Measurements from ENCODE around the gene DDX24.

Gene DDX24

DNA sequence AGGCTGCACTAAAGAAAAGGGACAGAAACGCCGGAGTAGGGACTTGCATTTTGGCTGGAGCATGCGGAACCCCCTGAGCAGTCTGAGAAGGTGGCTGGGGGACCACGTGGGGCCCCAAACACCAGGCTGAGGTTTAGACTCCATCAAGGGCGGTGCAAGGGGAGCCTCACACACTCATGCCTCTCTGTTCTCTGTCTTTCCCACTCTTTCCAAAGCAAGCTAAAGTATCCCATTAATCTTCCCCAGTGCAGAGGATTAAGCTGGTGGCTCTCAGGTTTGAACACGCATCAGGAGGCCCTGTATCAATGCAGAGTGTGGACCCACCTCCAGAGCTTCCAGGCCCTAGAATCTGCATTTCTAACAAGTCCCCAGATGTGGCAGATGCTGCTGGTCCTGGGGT lies 70.4 kb downstream of the DDX24 start:
- DNase-seq (ENCODE audit: low read depth): no peak

DNA sequence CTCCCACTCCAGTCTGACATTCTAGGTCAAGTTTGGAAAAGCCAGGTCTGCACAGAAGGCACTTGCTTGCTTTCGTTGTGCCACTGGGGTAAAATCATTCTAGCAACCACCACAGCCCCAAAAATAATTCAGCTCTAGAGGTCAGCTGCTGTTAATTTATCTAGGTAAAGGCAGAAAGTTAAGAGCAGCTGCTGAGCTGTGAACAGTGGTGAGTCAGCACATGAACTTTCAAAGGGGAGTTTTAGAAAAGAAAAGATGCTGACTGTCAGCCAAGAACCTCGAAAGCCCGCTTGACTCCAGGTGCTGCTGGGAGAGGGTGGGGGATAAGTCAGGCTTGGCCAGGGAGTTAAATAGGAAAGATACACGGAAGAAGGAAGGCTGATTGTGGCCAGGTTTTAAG lies 71.2 kb downstream of the DDX24 start:
- DNase-seq (ENCODE audit: low read depth): no peak

DNA sequence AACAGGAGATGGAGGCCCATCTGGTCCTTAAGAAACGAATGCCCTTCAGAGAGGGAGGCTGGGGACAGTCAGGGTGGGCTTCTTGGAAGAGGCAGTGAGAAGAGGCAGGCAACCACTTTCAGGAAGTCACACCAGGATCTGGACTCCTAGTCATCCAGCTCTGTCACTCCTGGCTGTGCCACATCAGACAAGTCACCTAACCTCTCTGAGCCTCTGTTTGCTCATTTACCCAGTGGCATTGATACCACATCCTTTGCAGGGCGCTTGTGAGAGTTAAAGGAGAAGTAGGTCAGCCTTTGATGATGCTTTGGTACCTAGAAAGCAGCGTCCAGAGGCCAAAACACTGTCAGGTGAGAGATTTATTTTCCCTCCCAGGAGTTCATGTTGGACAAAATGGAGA lies 72.8 kb downstream of the DDX24 start:
- no peak for DNase-seq (ENCODE audit: low read depth)

DNA sequence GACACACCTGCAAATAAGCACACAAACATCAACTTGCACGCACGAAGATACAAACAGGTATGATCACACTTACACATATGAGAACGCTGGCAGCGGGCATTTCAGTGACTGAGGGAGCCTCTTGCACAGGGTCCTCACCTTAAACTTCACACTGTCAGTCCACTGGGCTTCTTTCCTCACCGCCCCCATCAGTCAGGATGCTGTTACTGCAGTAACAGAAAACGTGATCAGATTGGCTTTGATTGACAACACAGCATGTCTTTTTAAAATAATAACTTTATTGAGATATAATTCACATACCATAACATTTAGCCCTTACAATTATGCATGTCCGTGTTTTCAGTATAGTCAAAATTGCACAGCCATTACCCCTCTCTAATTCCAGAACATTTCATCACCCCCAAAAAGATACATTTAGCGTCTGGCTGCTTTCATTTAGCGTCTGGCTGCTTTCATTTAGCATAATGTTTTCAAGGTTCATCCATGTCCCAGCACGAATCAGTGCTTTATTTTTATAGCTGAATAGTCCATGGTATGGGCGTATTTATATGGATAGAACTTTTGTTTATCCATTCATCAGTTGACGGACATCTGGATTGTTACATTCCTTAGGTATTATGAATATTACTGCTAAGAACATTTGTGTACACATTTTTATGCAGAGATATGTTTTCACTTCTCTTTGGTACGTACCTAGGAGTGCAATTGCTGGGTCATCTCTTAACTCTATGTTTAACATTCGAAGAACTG lies 75.5 kb downstream of the DDX24 start:
- no peak for DNase-seq (ENCODE audit: low read depth)

DNA sequence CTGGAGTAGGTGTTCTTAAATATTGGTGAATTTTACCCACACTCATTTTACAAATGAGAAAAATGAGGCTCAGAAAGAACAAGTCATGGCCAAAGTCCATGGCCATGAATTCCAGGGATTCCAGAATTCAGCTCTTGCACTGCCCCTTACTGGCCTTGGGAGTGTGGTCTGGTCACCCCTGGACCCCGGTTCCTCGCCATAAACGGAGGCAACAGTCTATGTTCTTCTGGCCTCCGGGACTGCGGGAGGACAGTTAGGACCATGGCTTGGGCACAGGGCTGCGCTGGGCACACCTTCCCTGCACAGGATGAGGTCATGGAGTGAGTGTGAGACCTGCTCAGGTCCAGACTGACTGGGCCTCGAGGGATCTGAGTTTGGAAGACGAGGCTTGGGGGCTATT lies 77.0 kb downstream of the DDX24 start:
- no peak for DNase-seq (ENCODE audit: low read depth)

DNA sequence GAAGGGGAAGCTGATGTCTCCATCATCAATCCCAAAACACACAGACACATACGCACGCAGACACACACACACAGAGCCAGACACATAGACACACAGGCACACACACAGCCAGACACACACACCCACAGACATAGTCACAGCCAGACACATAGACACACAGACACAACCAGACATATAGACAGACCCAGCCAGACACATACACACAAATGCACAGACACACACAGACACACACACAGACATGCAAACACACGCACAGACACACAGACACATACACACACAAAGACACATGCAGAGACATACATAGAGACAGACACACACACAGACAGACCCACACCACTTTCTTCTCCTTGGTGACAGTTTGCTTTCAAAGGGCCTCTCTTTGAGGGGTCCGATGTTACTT lies 77.6 kb downstream of the DDX24 start:
- no peak for DNase-seq (ENCODE audit: low read depth)

DNA sequence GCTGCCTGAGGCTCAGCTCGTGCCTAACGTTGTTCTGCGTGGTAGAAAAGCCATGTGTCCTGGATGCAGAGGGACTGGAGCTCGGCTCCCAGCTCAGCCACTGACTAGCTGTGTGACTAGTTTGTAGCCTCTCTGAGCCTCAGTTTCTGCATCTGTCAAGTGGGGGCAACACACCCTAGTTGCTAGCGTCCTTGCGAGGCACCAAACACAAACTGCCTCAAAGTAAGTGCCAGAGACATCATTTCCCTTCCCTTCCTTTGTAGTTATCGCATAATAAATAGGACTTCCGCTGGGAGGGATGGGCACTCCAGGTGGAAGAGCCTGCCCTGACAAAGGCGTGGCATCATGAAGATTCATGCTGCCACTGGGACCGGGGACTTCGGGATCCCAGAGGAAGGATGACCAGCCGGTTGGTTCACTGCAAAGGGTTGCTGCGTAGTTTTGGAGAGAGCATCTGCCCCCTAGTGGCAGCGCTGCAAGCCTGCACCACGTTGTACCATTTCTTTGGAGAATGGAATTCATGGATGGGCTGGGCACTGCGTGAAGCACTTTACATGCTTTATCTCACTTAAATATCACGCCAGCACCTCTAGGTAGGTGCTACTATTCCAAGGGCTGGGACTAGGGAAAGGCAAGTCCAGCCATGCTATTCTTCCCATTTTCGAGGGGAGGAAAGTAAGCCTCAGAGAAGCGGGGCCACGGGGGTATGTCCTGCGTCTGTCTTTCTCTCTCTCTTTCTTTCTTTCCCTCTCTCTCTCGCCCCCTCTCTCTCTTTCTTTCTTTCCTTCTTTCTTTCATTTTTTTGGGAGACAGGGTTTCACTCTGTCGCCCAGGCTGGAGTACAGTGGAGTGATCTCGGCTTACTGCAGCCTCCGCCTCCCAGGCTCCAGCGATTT lies 79.3 kb downstream of the DDX24 start:
- peak; percentile 55 for DNase-seq (ENCODE audit: low read depth)

DNA sequence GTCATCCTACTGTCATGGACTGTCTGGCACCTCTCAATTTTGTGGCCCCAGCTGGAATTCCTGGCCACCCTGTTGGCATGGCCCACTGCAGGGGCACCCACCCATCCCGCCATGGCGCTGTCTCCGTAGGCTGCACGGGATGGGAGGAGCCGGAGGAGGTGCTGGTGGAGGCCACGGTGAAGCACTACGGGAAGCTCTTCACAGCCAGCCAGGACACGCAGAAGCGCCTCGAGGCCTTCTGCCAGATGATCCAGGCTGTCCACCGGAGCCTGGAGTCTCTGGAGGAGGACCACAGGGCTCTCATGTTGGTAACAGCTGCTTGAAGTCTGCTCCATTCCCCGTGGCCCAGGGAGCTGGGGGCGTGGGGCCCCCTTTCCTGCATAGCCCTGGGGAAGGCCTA lies 80.0 kb downstream of the DDX24 start:
- DNase-seq (ENCODE audit: low read depth): no peak

DNA sequence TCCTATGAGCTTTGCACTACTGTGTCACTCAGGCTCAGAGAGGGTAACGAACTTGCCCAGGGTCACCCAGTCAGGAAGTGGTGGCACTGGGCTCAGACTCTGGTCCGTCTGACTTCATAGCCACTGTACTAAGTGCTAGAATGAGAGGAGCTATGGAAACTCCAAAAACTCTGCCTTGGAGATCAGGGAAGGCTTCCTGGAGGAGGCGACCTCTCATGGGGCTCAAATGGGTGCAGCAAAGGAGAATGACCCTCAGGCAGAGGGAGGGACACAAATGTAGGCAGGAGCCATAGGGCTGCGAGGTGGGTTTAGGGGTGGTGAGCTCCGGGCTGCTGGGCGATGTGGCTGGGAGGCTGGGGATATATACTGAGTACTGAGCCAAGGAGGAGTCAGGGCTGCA lies 80.7 kb downstream of the DDX24 start:
- DNase-seq (ENCODE audit: low read depth): no peak

DNA sequence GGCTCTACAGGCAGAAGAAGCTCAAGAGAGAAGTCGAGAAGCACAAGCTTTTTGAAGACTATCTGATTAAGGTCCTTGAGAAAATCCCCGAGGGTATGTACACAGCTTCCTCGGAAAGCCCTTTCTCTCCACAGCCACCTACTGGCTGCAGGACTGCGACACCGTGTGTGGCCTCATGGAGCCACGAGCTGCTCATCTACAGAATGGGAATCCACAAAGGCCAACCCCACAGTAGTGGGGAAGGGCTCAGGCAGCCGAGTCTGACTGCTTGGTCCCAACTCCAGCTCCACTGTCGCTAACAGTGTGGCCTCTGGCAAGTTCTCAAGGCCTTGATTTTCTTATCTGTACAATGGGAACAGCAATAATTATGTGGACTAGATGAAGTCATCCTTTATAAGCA lies 81.4 kb downstream of the DDX24 start:
- DNase-seq (ENCODE audit: low read depth): no peak

DNA sequence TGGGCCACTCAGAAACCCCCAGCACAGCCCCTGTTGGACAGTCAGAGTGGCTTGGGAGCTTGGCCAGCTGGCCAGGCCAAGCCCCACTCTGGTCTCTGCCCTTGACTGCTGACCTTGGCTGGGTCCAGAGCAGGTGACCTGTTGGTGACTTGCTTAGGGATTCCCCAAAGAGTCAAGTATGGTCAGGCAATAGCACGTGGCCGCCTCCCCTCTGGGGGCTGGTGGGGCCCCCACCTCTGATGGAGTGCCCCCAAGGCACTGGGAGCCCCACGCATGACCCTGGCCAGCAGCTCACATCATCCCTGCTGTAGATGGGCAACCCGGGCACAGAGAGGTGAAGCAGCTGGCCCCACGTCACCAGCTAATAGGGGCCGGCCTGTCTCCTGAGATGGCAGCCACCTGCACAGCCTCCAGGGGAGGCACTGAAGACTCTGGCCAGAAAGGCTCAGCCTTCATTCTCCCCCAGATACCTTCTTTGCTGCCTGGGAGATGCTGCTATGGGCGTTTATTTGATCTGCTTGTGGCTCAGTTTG lies 82.1 kb downstream of the DDX24 start:
- DNase-seq (ENCODE audit: low read depth): no peak

All from activated T-cell treated with anti-CD3 and anti-CD28 coated beads for 48 hours (primary cell).